Gastroesophageal sphincter (tissue), 4 donors: ENCODE data around the gene WWP2. TPM values are rescaled to one million over a fixed set of nuclear protein-coding genes. Genes with fewer than 3 reads are reported as not detected.

ENCODE experiments used
- ATAC-seq: fragments of 150-250 bp; one replicate; pipeline ENCODE4 v1.9.1; 2016; ENCODE audit warnings: mild to moderate bottlenecking, moderate library complexity
- H3K27ac ChIP-seq, 4 donors: fragments of 200-600 bp; sonication (generic) in 3 of 4; 1 replicate in 3 of 4; 2 replicates in 1 of 4; pipeline ENCODE4 v1.5.1; 2016 to 2019
- H3K27me3 ChIP-seq: fragments of 200-600 bp; sonication (generic); one replicate; pipeline ENCODE4 v1.5.1; 2019
- H3K36me3 ChIP-seq, 2 donors: fragments of 200-600 bp; sonication (generic); one replicate each; pipeline ENCODE4 v1.5.1; 2019; ENCODE audit warnings: control low read depth in 1 of 2
- H3K4me1 ChIP-seq, 3 donors: fragments of 200-600 bp; sonication (generic); 1 replicate in 2 of 3; 2 replicates in 1 of 3; pipeline ENCODE4 v1.5.1; 2016 to 2019; ENCODE audit warnings: control low read depth in 2 of 3
- H3K4me3 ChIP-seq, 2 donors: fragments of 200-600 bp; sonication (generic); one replicate each; pipeline ENCODE4 v1.5.1; 2019; ENCODE audit warnings: mild to moderate bottlenecking in 1 of 2, moderate library complexity in 1 of 2
- H3K9me3 ChIP-seq, 3 donors: fragments of 200-600 bp; sonication (generic); one replicate each; pipeline ENCODE4 v1.5.1; 2017 to 2019; ENCODE audit warnings: control low read depth in 2 of 3
- CTCF ChIP-seq, 4 experiments: fragments of 200-600 bp in 2 of 4; fragments of 450-650 bp in 2 of 4; sonication (generic) in 1 of 4; IDR thresholded peaks; one replicate each; pipeline ENCODE4 v1.5.1; 2017 to 2019; ENCODE audit warnings: antibody characterized with exemption in 4 of 4, mild to moderate bottlenecking in 2 of 4, moderate library complexity in 2 of 4
- EP300 ChIP-seq: sonication (generic); formaldehyde crosslinking; IDR thresholded peaks from one replicate; pipeline ENCODE4 v1.6.1; 2017; ENCODE audit warnings: antibody characterized with exemption, mild to moderate bottlenecking
- POLR2A ChIP-seq, 2 donors: fragments of 450-650 bp; IDR thresholded peaks; one replicate each; pipeline ENCODE4 v1.6.1; 2017; ENCODE audit warnings: antibody characterized with exemption in 2 of 2, mild to moderate bottlenecking in 2 of 2, moderate library complexity in 1 of 2
- POLR2AphosphoS5 ChIP-seq: sonication (generic); formaldehyde crosslinking; IDR thresholded peaks from one replicate; pipeline ENCODE4 v1.6.1; 2017; ENCODE audit warnings: antibody characterized with exemption
- WGBS, 2 donors: methylation state at CpG; one replicate each; pipeline ENCODE4 v1.1.5; 2018; ENCODE audit warnings: low coverage in 1 of 2; 5-methylcytosine and 5-hydroxymethylcytosine counted together
- total RNA-seq, 4 donors: library from RNA; depleted of rRNA; stranded (reverse); fragments of >200 nt; gene quantifications; one replicate each; pipeline ENCODE4 v1.1.0, GENCODE V29; 2016

Gene WWP2
- total RNA-seq, 4 donors from 2014 or later = 23.4 to 31.9 (median 28.8) TPM

GRCh38 chr16:69844441-69844840 lies 82.3 kb downstream of the WWP2 start:
- ATAC-seq = no peak
- 55 to 84% methylated on average over 4 to 8 of the region's 8 CpGs for WGBS, 2 donors
- no peak overlapping the region for H3K4me3 ChIP-seq
- TF ChIP-seq EP300 = no peak
- no peak for TF ChIP-seq POLR2A (IDR thresholded peaks at IDR 0.05)
- TF ChIP-seq CTCF (IDR thresholded peaks at IDR 0.05) = no peak
- TF ChIP-seq POLR2AphosphoS5 = no peak
- no peak overlapping the region for H3K27ac ChIP-seq
- H3K36me3 ChIP-seq = peaks cover 0 to 22% of the 10 kb centered on the region in 2 donors
- peaks cover 0 to 36% (median 7%) of the 10 kb centered on the region in 3 donors for H3K4me1 ChIP-seq
- no peaks in the 10 kb centered on the region for H3K9me3 ChIP-seq
- no peaks in the 10 kb centered on the region for H3K27me3 ChIP-seq

GRCh38 chr16:69845181-69845580 lies 83.0 kb downstream of the WWP2 start:
- peaks cover 0 to 36% (median 9%) of the 10 kb centered on the region in 3 donors for H3K4me1 ChIP-seq
- H3K9me3 ChIP-seq = no peaks in the 10 kb centered on the region
- no peak for ATAC-seq
- no peak overlapping the region for H3K27ac ChIP-seq
- TF ChIP-seq CTCF (IDR thresholded peaks at IDR 0.05) = no peak
- no peak for TF ChIP-seq POLR2A (IDR thresholded peaks at IDR 0.05)
- no peak for TF ChIP-seq POLR2AphosphoS5
- no peak for TF ChIP-seq EP300
- no peaks in the 10 kb centered on the region for H3K27me3 ChIP-seq
- H3K4me3 ChIP-seq = no peak overlapping the region
- H3K36me3 ChIP-seq = peaks cover 0 to 22% of the 10 kb centered on the region in 2 donors
- WGBS, 2 donors = 81 to 100% methylated on average over 1 to 6 of the region's 6 CpGs

- TF ChIP-seq EP300 (no peak), POLR2AphosphoS5 (no peak), CTCF (IDR thresholded peaks at IDR 0.05) (no peak), POLR2A (IDR thresholded peaks at IDR 0.05) (no peak)
- no peak for ATAC-seq
- no peaks in the 10 kb centered on the region for H3K9me3 ChIP-seq
- peak overlapping the region in 3 of 4 donors; percentile 69 to 78 (median 77) for H3K27ac ChIP-seq
- H3K4me3 ChIP-seq = no peak overlapping the region
- H3K27me3 ChIP-seq = no peaks in the 10 kb centered on the region
- H3K36me3 ChIP-seq = peaks cover 0 to 7% of the 10 kb centered on the region in 2 donors
- H3K4me1 ChIP-seq = peaks cover 0 to 46% (median 9%) of the 10 kb centered on the region in 3 donors
- WGBS, 2 donors = 78 to 81% methylated on average over 3 to 4 of the region's 5 CpGs
These were observed 85.5 kb downstream of the WWP2 start for GRCh38 chr16:69847643-69848042.

- H3K27me3 ChIP-seq = no peaks in the 10 kb centered on the region
- H3K4me1 ChIP-seq = peaks cover 0 to 46% (median 9%) of the 10 kb centered on the region in 3 donors
- H3K27ac ChIP-seq = peak overlapping the region; percentile 69 to 78 (median 73)
- H3K4me3 ChIP-seq = peak overlapping the region in 1 of 2 donors; percentile 11
- 8 to 25% methylated on average over 7 of the region's 8 CpGs for WGBS, 2 donors
- peaks cover 0 to 5% of the 10 kb centered on the region in 2 donors for H3K36me3 ChIP-seq
- TF ChIP-seq POLR2A (IDR thresholded peaks at IDR 0.05) (no peak), EP300 (no peak), CTCF (IDR thresholded peaks at IDR 0.05) (peak in 1 of 4 experiments; percentile 5), POLR2AphosphoS5 (peak; percentile 67)
- H3K9me3 ChIP-seq = no peaks in the 10 kb centered on the region
- peak; percentile 99 for ATAC-seq
These were observed 86.8 kb downstream of the WWP2 start for GRCh38 chr16:69848637-69849545.
